Middle frontal gyrus (tissue), 1 donor: ENCODE measurements around the gene LMO4.

ENCODE experiments used
- DNase-seq: peaks from one replicate; pipeline ENCODE4 v3.0.0-alpha.2; 2015; ENCODE audit warnings: low spot score; ENCODE audit errors: extremely low spot score

Gene LMO4

GRCh38 chr1:87358219-87358618, 29.5 kb downstream of the LMO4 start:
- DNase-seq, result no peak

GRCh38 chr1:87359586-87359985, 30.9 kb downstream of the LMO4 start:
- no peak for DNase-seq

GRCh38 chr1:87362063-87362833, 33.6 kb downstream of the LMO4 start:
- DNase-seq, result no peak

GRCh38 chr1:87362834-87363426, 34.2 kb downstream of the LMO4 start:
- no peak for DNase-seq

GRCh38 chr1:87367549-87367948, 38.9 kb downstream of the LMO4 start:
- no peak for DNase-seq

- no peak for DNase-seq
Observed at GRCh38 chr1:87368907-87369306, 40.2 kb downstream of the LMO4 start.

GRCh38 chr1:87369736-87370478, 41.2 kb downstream of the LMO4 start:
- no peak for DNase-seq

- DNase-seq, result no peak
Observed at GRCh38 chr1:87370544-87370943, 41.9 kb downstream of the LMO4 start.

GRCh38 chr1:87379306-87379705, 50.6 kb downstream of the LMO4 start:
- no peak for DNase-seq

- DNase-seq, result no peak
Observed at GRCh38 chr1:87386217-87386790, 57.6 kb downstream of the LMO4 start.

GRCh38 chr1:87388411-87388810, 59.7 kb downstream of the LMO4 start:
- no peak for DNase-seq

- no peak for DNase-seq
Observed at GRCh38 chr1:87389011-87389410, 60.3 kb downstream of the LMO4 start.

GRCh38 chr1:87389546-87389945, 60.9 kb downstream of the LMO4 start:
- no peak for DNase-seq

- no peak for DNase-seq
Observed at GRCh38 chr1:87392248-87393192, 63.8 kb downstream of the LMO4 start.

GRCh38 chr1:87393445-87394085, 64.9 kb downstream of the LMO4 start:
- no peak for DNase-seq

GRCh38 chr1:87394513-87394912, 65.8 kb downstream of the LMO4 start:
- DNase-seq, result no peak

- DNase-seq, result no peak
Observed at GRCh38 chr1:87394982-87395381, 66.3 kb downstream of the LMO4 start.
